Stimulated activated naive CD8-positive, alpha-beta T cell treated with anti-CD3 and anti-CD28 coated beads, Interleukin-15, Interleukin-2, amounts not matched to agents 100 ng/mL and 50 ng/mL, for 24 hours (primary cell): ENCODE results near the gene SAMD7.

ENCODE experiments used
- H3K27ac Mint-ChIP-seq: one replicate; pipeline ENCODE4 v1.8.0; 2021; ENCODE audit warnings: mild to moderate bottlenecking, mixed read lengths
- H3K27me3 Mint-ChIP-seq: one replicate; pipeline ENCODE4 v1.8.0; 2021; ENCODE audit warnings: mixed read lengths
- H3K36me3 Mint-ChIP-seq: one replicate; pipeline ENCODE4 v1.8.0; 2021; ENCODE audit warnings: low read depth, mixed read lengths
- H3K4me1 Mint-ChIP-seq: one replicate; pipeline ENCODE4 v1.8.0; 2021; ENCODE audit warnings: low read depth, mixed read lengths
- H3K4me3 Mint-ChIP-seq: one replicate; pipeline ENCODE4 v1.8.0; 2021; ENCODE audit warnings: mild to moderate bottlenecking, mixed read lengths
- H3K9me3 Mint-ChIP-seq: one replicate; pipeline ENCODE4 v1.8.0; 2021; ENCODE audit warnings: mixed read lengths

The SAMD7 gene

DNA sequence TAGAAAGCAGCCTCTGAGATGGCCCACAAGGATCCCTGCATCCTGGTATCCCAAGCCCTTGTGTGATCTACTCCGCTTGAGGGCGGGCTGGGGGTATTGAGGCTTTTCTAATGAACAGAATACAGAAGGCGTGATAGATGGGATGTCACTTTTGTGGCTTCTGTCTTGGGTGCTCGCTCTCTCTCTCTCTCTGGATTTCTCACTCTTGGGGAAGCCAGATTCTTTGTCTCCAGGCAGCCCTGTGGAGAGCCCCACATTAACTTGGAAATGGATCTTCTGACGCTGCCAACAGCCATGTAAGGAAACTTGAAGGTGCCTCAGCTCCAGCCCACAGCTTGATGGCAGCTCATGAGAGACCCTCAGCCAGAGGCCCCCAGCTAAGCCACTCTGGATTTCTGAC lies 28.4 kb downstream of the SAMD7 start:
- no peaks in the 10 kb centered on the region for H3K27me3 Mint-ChIP-seq
- no peaks in the 10 kb centered on the region for H3K36me3 Mint-ChIP-seq
- H3K27ac Mint-ChIP-seq, result no peak overlapping the region
- no peaks in the 10 kb centered on the region for H3K9me3 Mint-ChIP-seq
- H3K4me3 Mint-ChIP-seq, result no peak overlapping the region
- peaks cover 33% of the 10 kb centered on the region for H3K4me1 Mint-ChIP-seq

DNA sequence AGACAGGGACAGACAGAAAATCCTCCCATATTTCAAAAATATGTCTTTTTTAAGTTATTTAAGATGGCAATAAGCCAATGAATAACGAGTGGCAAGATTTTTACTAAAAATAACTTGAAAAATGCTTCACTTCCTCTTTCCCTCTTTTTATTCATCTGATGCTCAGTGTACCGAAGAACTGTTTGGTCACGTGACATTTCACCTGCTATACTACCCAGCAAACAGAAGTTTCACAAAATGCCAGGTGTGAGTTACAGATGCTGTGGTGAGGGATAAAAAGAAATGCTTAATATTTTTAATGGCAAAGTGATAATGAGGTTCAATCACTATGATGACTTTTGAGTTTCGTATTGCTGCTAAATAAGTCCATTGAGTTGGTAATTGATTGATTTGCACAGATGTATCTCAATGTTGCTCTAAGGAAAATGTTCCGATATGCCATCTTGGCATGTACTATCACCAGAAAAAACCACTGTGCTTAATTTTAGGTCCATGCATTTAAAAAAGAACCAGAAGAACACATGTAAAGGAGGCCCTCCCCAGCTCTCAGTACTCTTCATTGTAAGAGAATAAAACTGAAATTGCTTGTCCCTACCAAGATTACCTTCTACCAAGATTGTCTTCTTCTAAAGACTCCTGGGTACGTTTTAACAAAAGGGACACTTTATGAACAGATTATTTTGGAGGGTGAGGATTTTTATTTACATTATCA lies 29.3 kb downstream of the SAMD7 start:
- H3K9me3 Mint-ChIP-seq, result no peaks in the 10 kb centered on the region
- H3K4me1 Mint-ChIP-seq, result peaks cover 41% of the 10 kb centered on the region
- no peaks in the 10 kb centered on the region for H3K36me3 Mint-ChIP-seq
- no peaks in the 10 kb centered on the region for H3K27me3 Mint-ChIP-seq
- no peak overlapping the region for H3K27ac Mint-ChIP-seq
- H3K4me3 Mint-ChIP-seq, result no peak overlapping the region

- no peaks in the 10 kb centered on the region for H3K27me3 Mint-ChIP-seq
- peaks cover 46% of the 10 kb centered on the region for H3K4me1 Mint-ChIP-seq
- no peaks in the 10 kb centered on the region for H3K9me3 Mint-ChIP-seq
- no peaks in the 10 kb centered on the region for H3K36me3 Mint-ChIP-seq
- H3K4me3 Mint-ChIP-seq, result peak overlapping the region; percentile 17
- peak overlapping the region; percentile 64 for H3K27ac Mint-ChIP-seq
Measured at GRCh38 chr3:169945313-169945712, 33.9 kb downstream of the SAMD7 start.

DNA sequence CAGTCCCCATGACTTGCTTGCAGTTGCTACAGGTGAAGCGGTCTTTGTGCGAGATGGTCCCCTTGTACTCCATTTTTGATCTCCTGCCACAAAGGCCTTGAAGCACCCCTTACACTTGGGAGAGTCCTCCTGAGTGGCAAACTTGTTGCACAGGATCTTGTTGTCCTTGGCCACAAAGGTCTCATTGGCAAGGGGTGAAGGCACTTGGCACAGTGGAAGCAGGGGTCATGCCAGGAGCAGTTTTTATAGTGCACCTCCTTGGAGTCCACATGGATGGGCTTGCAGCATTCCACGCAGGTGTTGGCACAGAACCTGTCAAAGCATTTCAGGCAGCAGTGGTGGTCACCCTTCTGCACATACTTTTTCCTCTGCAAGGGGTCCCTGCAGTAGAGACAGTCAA lies 35.0 kb downstream of the SAMD7 start:
- H3K4me3 Mint-ChIP-seq, result no peak overlapping the region
- peaks cover 36% of the 10 kb centered on the region for H3K4me1 Mint-ChIP-seq
- no peaks in the 10 kb centered on the region for H3K27me3 Mint-ChIP-seq
- no peaks in the 10 kb centered on the region for H3K36me3 Mint-ChIP-seq
- no peak overlapping the region for H3K27ac Mint-ChIP-seq
- H3K9me3 Mint-ChIP-seq, result no peaks in the 10 kb centered on the region

DNA sequence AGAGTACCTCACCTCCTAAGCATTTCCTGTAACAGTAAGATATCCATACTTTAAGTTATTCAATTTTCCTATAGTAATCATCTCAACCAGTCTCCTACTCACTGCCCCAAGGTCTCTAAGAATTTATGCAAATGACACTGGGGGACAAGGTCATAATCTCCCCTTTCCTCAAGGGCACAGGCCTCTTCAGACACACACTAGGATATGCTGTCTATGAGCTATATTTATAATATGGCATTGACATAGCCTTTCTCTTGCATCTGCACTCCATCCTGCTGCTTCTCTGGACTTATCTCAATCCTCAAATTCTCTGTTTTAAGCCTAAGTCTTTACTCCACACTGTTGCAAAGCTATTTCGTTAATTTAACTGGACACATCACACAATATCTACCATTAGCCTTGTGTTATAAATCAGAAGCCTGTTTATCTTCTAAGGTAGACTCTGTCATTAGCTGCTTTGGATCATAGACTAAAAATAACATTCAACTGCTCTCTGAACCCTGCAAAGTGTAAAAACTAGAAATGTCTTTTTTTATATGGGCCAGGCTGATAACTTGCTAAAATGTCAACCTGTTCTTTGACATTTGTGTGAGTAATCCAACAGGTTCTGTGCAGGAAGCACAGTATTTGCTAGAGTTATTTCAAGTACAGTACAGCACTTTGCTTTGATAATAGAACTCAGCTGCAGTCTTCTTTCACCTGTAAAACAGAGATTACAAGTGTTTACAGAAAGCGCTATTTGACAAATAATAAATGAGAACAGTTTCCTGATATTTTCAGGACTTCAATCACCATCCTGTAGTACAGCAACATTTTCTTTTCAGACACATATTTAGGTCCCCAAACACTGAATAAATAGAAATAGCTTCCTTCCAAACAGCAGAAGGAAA lies 37.4 kb downstream of the SAMD7 start:
- H3K27me3 Mint-ChIP-seq, result peaks cover 4% of the 10 kb centered on the region
- peaks cover 42% of the 10 kb centered on the region for H3K4me1 Mint-ChIP-seq
- no peaks in the 10 kb centered on the region for H3K9me3 Mint-ChIP-seq
- peak overlapping the region; percentile 38 for H3K27ac Mint-ChIP-seq
- no peaks in the 10 kb centered on the region for H3K36me3 Mint-ChIP-seq
- no peak overlapping the region for H3K4me3 Mint-ChIP-seq

GRCh38 chr3:169952045-169952444 lies 40.7 kb downstream of the SAMD7 start:
- Mint-ChIP-seq H3K4me3 (no peak overlapping the region), H3K27ac (no peak overlapping the region), H3K9me3 (no peaks in the 10 kb centered on the region), H3K36me3 (no peaks in the 10 kb centered on the region), H3K4me1 (peaks cover 28% of the 10 kb centered on the region), H3K27me3 (peaks cover 7% of the 10 kb centered on the region)

DNA sequence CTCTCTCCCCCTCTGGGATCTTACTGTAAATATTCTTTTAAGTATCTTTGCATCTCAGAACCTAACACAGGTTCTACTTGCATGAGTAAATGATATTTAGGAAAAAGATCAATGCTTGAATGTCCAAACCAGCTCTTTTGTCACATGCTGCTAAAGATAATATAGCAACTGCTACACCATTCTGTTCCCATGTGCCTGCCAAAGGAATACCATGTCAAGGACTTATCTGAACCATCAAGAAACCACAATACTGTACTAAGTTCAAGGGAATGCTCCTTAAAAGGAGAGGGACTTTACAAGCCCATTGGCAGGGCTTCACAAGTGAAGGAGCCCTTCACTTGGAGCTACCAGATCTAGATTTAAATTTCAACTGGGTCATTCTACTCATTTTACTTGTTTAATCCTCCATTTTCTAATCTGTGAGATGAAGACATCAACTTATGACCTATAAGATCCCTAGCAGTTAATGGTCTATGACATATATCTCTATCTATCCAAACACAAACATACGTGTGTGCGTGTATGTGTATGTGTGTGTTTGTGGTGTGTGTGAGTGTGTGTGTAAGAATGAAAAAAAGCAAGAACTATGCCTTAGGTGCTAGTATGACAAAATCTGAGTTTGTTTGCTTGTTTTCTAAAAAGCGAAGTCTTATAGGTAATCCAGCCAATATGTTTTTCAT lies 42.2 kb downstream of the SAMD7 start:
- peak overlapping the region; percentile 14 for H3K27ac Mint-ChIP-seq
- H3K27me3 Mint-ChIP-seq, result peaks cover 7% of the 10 kb centered on the region
- H3K4me3 Mint-ChIP-seq, result peak overlapping the region; percentile 6
- H3K4me1 Mint-ChIP-seq, result peaks cover 19% of the 10 kb centered on the region
- no peaks in the 10 kb centered on the region for H3K36me3 Mint-ChIP-seq
- no peaks in the 10 kb centered on the region for H3K9me3 Mint-ChIP-seq

GRCh38 chr3:169954142-169954756 lies 42.9 kb downstream of the SAMD7 start:
- H3K27ac Mint-ChIP-seq, result no peak overlapping the region
- no peaks in the 10 kb centered on the region for H3K36me3 Mint-ChIP-seq
- no peak overlapping the region for H3K4me3 Mint-ChIP-seq
- H3K27me3 Mint-ChIP-seq, result peaks cover 7% of the 10 kb centered on the region
- H3K9me3 Mint-ChIP-seq, result no peaks in the 10 kb centered on the region
- H3K4me1 Mint-ChIP-seq, result peaks cover 12% of the 10 kb centered on the region

DNA sequence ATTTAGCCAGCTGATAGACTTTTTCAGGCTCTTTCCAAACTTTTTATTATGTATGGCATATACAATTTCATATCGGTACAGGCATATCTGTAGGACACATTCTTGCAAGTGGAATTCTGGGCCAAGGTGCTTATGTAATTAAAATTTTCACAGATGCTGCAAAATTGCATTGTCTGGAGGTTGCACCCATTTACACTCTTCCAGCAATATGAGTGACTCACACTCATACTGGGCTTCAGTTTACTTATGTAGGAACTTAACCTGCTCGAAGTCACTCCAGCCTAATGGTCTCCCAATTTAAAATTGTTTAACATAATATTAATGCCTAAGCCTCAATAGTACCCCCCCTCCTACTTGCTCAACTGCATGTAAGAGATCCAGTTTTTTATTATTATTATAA lies 44.0 kb downstream of the SAMD7 start:
- H3K4me3 Mint-ChIP-seq, result no peak overlapping the region
- H3K36me3 Mint-ChIP-seq, result no peaks in the 10 kb centered on the region
- H3K9me3 Mint-ChIP-seq, result no peaks in the 10 kb centered on the region
- peaks cover 12% of the 10 kb centered on the region for H3K4me1 Mint-ChIP-seq
- H3K27me3 Mint-ChIP-seq, result peaks cover 7% of the 10 kb centered on the region
- H3K27ac Mint-ChIP-seq, result no peak overlapping the region

GRCh38 chr3:169964176-169964575 lies 52.8 kb downstream of the SAMD7 start:
- Mint-ChIP-seq H3K9me3 (no peaks in the 10 kb centered on the region), H3K4me1 (peaks cover 38% of the 10 kb centered on the region), H3K27me3 (no peaks in the 10 kb centered on the region), H3K27ac (no peak overlapping the region), H3K36me3 (peaks cover 4% of the 10 kb centered on the region), H3K4me3 (no peak overlapping the region)

- H3K9me3 Mint-ChIP-seq, result no peaks in the 10 kb centered on the region
- peak overlapping the region; percentile 87 for H3K4me3 Mint-ChIP-seq
- peak overlapping the region; percentile 94 for H3K27ac Mint-ChIP-seq
- H3K4me1 Mint-ChIP-seq, result peaks cover 53% of the 10 kb centered on the region
- H3K36me3 Mint-ChIP-seq, result peaks cover 16% of the 10 kb centered on the region
- H3K27me3 Mint-ChIP-seq, result no peaks in the 10 kb centered on the region
Measured at GRCh38 chr3:169965562-169966427, 54.4 kb downstream of the SAMD7 start.

DNA sequence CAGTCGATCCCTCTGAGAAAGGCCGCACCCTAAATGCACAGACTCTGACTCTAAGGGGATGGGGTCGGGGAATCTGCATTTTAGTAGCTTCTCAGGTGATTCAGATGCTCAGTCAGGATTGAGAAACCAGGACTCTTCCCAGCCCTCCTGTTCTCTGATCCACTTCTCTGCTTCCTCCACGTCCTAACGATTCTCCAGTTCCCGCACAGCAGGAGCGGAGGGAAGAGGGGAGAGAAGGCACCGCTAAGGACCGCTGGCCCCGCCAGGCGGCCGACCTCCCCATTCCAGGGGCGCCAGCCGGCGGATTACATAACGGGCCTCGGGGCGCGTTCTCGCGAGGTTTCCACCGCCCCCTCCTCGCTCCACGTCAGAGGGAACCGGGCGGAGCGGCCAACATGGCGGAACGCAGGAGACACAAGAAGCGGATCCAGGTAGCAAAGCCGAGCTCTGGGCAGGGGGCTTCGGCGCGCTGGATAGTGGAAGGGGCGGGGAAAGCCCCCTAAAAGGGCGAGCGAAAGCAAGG lies 55.1 kb downstream of the SAMD7 start, which contains the start of gene SEC62:
SEC62 (plus strand) TSS at position 380 of the 523 bp plus-strand sequence; CDS start at position 396, 16 bp downstream.
- H3K4me1 Mint-ChIP-seq, result peaks cover 60% of the 10 kb centered on the region
- peak within 1 kb of the TSS; percentile 87 for H3K4me3 Mint-ChIP-seq
- H3K9me3 Mint-ChIP-seq, result no peaks in the 10 kb centered on the region

DNA sequence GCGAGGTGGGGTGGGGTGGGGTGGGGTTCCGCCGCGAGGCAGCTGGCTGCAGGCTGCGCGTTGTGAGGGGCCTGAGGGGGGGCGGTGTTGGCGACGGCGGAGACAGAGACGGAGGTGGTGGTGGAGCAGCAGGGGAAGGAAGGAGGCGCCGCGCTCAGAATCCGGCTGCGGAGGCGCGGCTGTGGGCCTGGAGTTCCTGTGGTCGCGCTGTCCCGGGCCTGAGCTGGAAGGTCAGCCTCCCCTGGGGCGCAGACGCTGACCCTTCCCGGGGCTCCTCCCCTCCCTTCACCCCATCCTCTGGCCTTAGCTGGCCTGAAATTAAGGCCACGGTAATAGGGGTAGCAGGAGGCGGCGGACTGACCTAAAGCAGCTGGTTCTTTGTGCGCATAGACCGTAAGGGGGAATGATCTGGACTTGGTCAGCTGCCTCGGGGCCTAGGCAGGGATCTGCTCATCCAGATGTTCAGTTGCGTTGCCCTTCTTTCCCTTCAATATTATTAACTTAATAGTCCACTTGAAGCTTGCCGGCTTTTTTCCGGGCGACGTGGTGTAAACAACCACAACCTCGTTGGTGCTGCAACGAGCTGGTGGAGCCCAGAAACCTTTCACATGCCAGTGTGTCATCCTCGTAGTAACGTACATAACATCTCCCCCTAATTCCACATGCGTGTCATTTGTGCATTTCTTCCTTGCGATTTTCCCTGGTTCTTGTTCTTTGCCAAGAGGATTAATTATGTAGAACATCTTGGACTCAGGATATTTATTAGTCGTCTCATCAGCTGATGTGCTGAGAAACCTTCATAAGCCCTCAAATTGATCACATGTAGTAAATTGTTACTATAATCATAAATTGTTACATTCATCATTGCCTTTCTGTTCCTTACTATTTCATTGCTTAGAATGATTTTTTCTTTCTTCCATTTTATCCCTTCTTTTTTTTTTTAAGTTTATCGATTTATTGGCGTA lies 55.9 kb downstream of the SAMD7 start:
- peak overlapping the region; percentile 87 for H3K4me3 Mint-ChIP-seq
- H3K36me3 Mint-ChIP-seq, result peaks cover 25% of the 10 kb centered on the region
- no peaks in the 10 kb centered on the region for H3K9me3 Mint-ChIP-seq
- peak overlapping the region; percentile 94 for H3K27ac Mint-ChIP-seq
- peaks cover 66% of the 10 kb centered on the region for H3K4me1 Mint-ChIP-seq
- H3K27me3 Mint-ChIP-seq, result no peaks in the 10 kb centered on the region

More for the DNA sequence above, 55.1 kb downstream of the SAMD7 start, which contains the start of gene SEC62:
- H3K27me3 Mint-ChIP-seq, result no peaks in the 10 kb centered on the region
- peak within 1 kb of the TSS; percentile 94 for H3K27ac Mint-ChIP-seq
- peaks cover 17% of the 10 kb centered on the region for H3K36me3 Mint-ChIP-seq
